Stomach (tissue), 9 donors: Measurements from ENCODE around the gene STXBP6. TPM values are rescaled to one million over a fixed set of nuclear protein-coding genes. Genes with fewer than 3 reads are reported as not detected.

Source experiments
- DNase-seq, 2 donors: peaks; one replicate each; pipeline versions ENCODE4 v3.0.0 to v3.0.0-alpha.2; 2013 to 2019
- H3K27ac ChIP-seq, 5 donors: fragments of 200-600 bp in 4 of 5; sonication (generic) in 4 of 5; one replicate each; pipeline ENCODE4 v1.5.1; 2013 to 2019; ENCODE audit warnings: mild to moderate bottlenecking in 1 of 5, moderate library complexity in 1 of 5
- H3K27me3 ChIP-seq, 3 donors: fragments of 200-600 bp; sonication (generic); one replicate each; pipeline ENCODE4 v1.5.1; 2017 to 2019; ENCODE audit warnings: mixed run types in 1 of 3
- H3K36me3 ChIP-seq, 4 donors: fragments of 200-600 bp; sonication (generic); 1 replicate in 3 of 4; 2 replicates in 1 of 4; pipeline ENCODE4 v1.5.1; 2016 to 2019
- H3K4me1 ChIP-seq, 4 donors: fragments of 200-600 bp; sonication (generic); one replicate each; pipeline ENCODE4 v1.5.1; 2016 to 2019
- H3K4me3 ChIP-seq, 4 donors: fragments of 200-600 bp; sonication (generic) in 3 of 4; one replicate each; pipeline ENCODE4 v1.5.1; 2016 to 2019; ENCODE audit warnings: mild to moderate bottlenecking in 1 of 4
- H3K9me3 ChIP-seq, 4 donors: fragments of 200-600 bp; sonication (generic); one replicate each; pipeline ENCODE4 v1.5.1; 2016 to 2019
- EP300 ChIP-seq: sonication (generic); formaldehyde crosslinking; IDR thresholded peaks from one replicate; pipeline ENCODE4 v1.6.1; 2017; ENCODE audit warnings: antibody characterized with exemption
- POLR2A ChIP-seq, 4 donors: fragments of 450-650 bp; IDR thresholded peaks; one replicate each; pipeline ENCODE4 v1.6.1; 2016; ENCODE audit warnings: antibody characterized with exemption in 4 of 4, control low read depth in 2 of 4, mild to moderate bottlenecking in 1 of 4, moderate library complexity in 1 of 4
- POLR2AphosphoS5 ChIP-seq, 3 donors: sonication (generic); formaldehyde crosslinking; IDR thresholded peaks; one replicate each; pipeline ENCODE4 v1.6.1; 2016; ENCODE audit warnings: antibody characterized with exemption in 3 of 3
- WGBS, 5 donors: extraction: QIAGEN DNeasy Blood & Tissue Kit in 3 of 5; methylation state at CpG; one replicate each; pipeline versions ENCODE4 v1.1.5 to v1.1.7; 2013 to 2018; 5-methylcytosine and 5-hydroxymethylcytosine counted together
- intact Hi-C: fragments of 100-400 bp; cut with DNase I; formaldehyde crosslinking; loops from one replicate; pipeline ENCODE4 v1.15.1; 2023; ENCODE audit warnings: low total_unique reads
- polyA plus RNA-seq, 3 donors: library from polyadenylated mRNA; stranded (reverse); fragments of 200-250 nt; gene quantifications; one replicate each; pipeline ENCODE4 v1.2.3, GENCODE V29; 2013
- total RNA-seq, 5 donors: library from RNA; depleted of rRNA; stranded (reverse); fragments of >200 nt; gene quantifications; one replicate each; pipeline versions ENCODE4 v1.1.0 to v1.2.3, GENCODE V29; 2014 to 2016
- TF ChIP-seq, protein P1 (sequence below), 7 experiments: fragments of 450-650 bp in 4 of 7; fragments of 200-600 bp in 3 of 7; sonication (generic) in 3 of 7; IDR thresholded peaks; one replicate each; pipeline ENCODE4 v1.5.1; 2016 to 2019; ENCODE audit warnings: antibody characterized with exemption in 7 of 7, control low read depth in 2 of 7, mild to moderate bottlenecking in 1 of 7
- donor health status: healthy with polysubstance abuse.
- donor health status: Bipolar disorder and iron deficiency.
- donor health status: healthy.

Gene STXBP6
- total and polyA plus RNA-seq, 8 donors: 7.4 to 37.1 (median 15.2) TPM

DNA sequence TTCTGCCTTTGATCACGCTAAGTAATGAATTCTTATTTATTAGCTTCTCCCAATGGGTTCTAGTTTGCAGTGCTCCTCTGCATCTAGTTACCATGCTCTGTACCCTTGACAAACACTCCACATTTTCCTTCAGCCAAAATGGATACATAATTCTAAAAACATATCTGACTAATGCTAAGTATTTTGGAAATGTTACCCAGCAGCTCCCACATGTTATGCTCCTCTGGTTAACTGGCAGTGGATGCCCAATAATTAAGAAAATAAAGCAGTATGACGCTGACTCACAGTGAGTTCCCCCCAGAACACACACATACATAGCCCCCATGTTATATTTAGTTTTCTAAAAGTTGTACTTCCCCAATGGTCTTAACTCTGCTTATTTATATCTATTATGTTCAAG is 74.6 kb downstream of the STXBP6 start:
- Histone ChIP-seq H3K4me1 (peaks cover 0 to 34% (median 7%) of the 10 kb centered on the region in 4 donors), H3K36me3 (no peaks in the 10 kb centered on the region), H3K9me3 (no peaks in the 10 kb centered on the region), H3K4me3 (no peak overlapping the region), H3K27me3 (no peaks in the 10 kb centered on the region), H3K27ac (no peak overlapping the region)
- intact Hi-C loops: no loop called here
- DNase-seq: no peak
- WGBS, 5 donors: 82 to 93% (median 87%) methylated on average over 2 of the region's 2 CpGs
- TF ChIP-seq POLR2A (IDR thresholded peaks at IDR 0.05) (no peak), EP300 (no peak), POLR2AphosphoS5 (IDR thresholded peaks at IDR 0.05) (no peak)
- TF ChIP-seq, protein P1, sequence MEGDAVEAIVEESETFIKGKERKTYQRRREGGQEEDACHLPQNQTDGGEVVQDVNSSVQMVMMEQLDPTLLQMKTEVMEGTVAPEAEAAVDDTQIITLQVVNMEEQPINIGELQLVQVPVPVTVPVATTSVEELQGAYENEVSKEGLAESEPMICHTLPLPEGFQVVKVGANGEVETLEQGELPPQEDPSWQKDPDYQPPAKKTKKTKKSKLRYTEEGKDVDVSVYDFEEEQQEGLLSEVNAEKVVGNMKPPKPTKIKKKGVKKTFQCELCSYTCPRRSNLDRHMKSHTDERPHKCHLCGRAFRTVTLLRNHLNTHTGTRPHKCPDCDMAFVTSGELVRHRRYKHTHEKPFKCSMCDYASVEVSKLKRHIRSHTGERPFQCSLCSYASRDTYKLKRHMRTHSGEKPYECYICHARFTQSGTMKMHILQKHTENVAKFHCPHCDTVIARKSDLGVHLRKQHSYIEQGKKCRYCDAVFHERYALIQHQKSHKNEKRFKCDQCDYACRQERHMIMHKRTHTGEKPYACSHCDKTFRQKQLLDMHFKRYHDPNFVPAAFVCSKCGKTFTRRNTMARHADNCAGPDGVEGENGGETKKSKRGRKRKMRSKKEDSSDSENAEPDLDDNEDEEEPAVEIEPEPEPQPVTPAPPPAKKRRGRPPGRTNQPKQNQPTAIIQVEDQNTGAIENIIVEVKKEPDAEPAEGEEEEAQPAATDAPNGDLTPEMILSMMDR (IDR thresholded peaks at IDR 0.05): no peak

DNA sequence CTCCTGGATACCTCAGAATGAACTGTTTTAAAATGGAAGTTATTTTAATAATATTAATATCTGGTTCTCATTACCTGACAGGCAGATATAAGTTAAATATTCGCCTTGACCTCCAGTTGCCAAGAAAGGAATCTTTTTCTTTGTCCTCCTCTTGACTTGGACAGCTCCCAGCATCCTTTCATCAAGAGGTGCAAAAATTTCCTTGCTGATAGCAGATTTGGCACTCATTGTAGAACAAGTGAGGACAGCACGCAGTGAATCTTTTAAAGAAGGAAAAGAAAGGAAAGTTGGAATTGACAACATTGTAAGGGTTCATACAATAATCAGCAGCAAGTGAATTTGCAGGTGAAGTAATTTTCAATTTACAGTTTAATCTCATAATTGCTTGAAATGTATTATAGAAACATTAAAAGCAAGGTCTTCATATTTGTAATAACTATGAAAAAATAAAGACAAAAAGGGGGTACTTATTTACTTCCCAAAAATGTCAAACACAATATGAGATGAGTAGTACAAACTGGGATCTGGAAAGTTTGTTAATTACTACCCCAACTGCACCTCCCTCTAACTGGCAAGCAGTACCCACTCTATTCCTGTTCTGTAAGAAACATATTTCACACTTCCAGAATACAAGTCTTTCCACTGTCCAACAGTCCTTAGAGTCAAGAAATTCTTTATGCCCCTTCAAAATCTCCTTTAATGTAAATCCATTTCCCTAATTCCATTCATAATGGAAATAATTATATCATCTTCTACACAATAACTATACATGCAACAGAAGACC is 75.2 kb downstream of the STXBP6 start:
- H3K27ac ChIP-seq: no peak overlapping the region
- peaks cover 0 to 33% (median 7%) of the 10 kb centered on the region in 4 donors for H3K4me1 ChIP-seq
- H3K36me3 ChIP-seq: no peaks in the 10 kb centered on the region
- 50 to 73% (median 62%) methylated on average over 2 of the region's 2 CpGs for WGBS, 5 donors
- H3K9me3 ChIP-seq: no peaks in the 10 kb centered on the region
- DNase-seq: no peak
- no peak for TF ChIP-seq EP300
- no peak for TF ChIP-seq POLR2A (IDR thresholded peaks at IDR 0.05)
- TF ChIP-seq, protein P1 (IDR thresholded peaks at IDR 0.05): no peak
- TF ChIP-seq POLR2AphosphoS5 (IDR thresholded peaks at IDR 0.05): no peak
- no peaks in the 10 kb centered on the region for H3K27me3 ChIP-seq
- intact Hi-C loops: no loop called here
- H3K4me3 ChIP-seq: no peak overlapping the region

GRCh38 chr14:24972844-24973243 is 77.1 kb downstream of the STXBP6 start:
- no peak overlapping the region for H3K4me3 ChIP-seq
- H3K27ac ChIP-seq: no peak overlapping the region
- H3K9me3 ChIP-seq: no peaks in the 10 kb centered on the region
- no peaks in the 10 kb centered on the region for H3K27me3 ChIP-seq
- no peak for DNase-seq
- no peaks in the 10 kb centered on the region for H3K36me3 ChIP-seq
- intact Hi-C loops: no loop called here
- TF ChIP-seq EP300: no peak
- TF ChIP-seq POLR2A (IDR thresholded peaks at IDR 0.05): no peak
- TF ChIP-seq POLR2AphosphoS5 (IDR thresholded peaks at IDR 0.05): no peak
- TF ChIP-seq, protein P1 (IDR thresholded peaks at IDR 0.05): no peak
- WGBS, 5 donors: 93 to 99% (median 97%) methylated on average over 3 of the region's 3 CpGs
- H3K4me1 ChIP-seq: peaks cover 0 to 33% (median 7%) of the 10 kb centered on the region in 4 donors

DNA sequence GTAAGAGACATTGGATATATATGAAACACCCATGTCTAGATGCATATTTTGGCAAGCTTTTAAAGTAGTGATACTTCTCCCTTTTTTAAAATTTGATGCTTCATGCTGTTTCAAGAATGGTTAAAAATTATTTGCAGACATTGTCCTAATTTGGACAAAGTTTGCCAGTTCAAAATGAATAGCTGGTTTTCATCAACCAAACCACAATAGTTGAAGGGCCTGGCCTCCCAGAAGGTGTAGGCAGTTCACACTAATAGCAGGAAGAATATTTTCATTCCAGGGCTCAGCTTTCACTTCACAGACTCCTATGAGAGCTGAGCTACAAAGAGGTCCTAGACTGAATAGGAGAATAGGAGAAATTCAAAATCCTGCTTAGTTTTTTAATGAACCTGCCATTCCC is 78.7 kb downstream of the STXBP6 start:
- intact Hi-C loops: no loop called here
- Histone ChIP-seq H3K9me3 (no peaks in the 10 kb centered on the region), H3K36me3 (no peaks in the 10 kb centered on the region), H3K4me1 (peaks cover under 1 to 47% (median 16%) of the 10 kb centered on the region in 4 donors), H3K27ac (no peak overlapping the region), H3K27me3 (no peaks in the 10 kb centered on the region), H3K4me3 (no peak overlapping the region)
- DNase-seq: no peak
- TF ChIP-seq EP300: no peak
- no peak for TF ChIP-seq POLR2A (IDR thresholded peaks at IDR 0.05)
- no peak for TF ChIP-seq POLR2AphosphoS5 (IDR thresholded peaks at IDR 0.05)
- TF ChIP-seq, protein P1 (IDR thresholded peaks at IDR 0.05): no peak
